HFFc6 (cell line): Measurements from ENCODE around the gene GLIS1. TPM values are rescaled to one million over a fixed set of nuclear protein-coding genes. Genes with fewer than 3 reads are reported as not detected.

ENCODE experiments used
- DNase-seq: peaks from one replicate; pipeline ENCODE4 v3.0.0-alpha.2; 2018
- H3K27ac Mint-ChIP-seq: 2 replicates; pipeline ENCODE4 v1.8.0; 2020; ENCODE audit warnings: mild to moderate bottlenecking, mixed read lengths
- H3K27me3 Mint-ChIP-seq: 2 replicates; pipeline ENCODE4 v1.8.0; 2021; ENCODE audit warnings: mild to moderate bottlenecking, moderate library complexity, mixed read lengths; ENCODE audit not compliant: insufficient read depth
- H3K36me3 Mint-ChIP-seq: 2 replicates; pipeline ENCODE4 v1.8.0; 2021; ENCODE audit warnings: low read depth, mixed read lengths
- H3K4me1 Mint-ChIP-seq: 2 replicates; pipeline ENCODE4 v1.8.0; 2020; ENCODE audit warnings: low read depth, mixed read lengths
- H3K4me3 Mint-ChIP-seq: 2 replicates; pipeline ENCODE4 v1.8.0; 2020; ENCODE audit warnings: mild to moderate bottlenecking, moderate library complexity, mixed read lengths
- H3K9me3 Mint-ChIP-seq: 2 replicates; pipeline ENCODE4 v1.8.0; 2020; ENCODE audit warnings: mild to moderate bottlenecking, mixed read lengths
- CTCF ChIP-seq: fragments of 200-600 bp; sonication (generic); IDR thresholded peaks from 2 replicates; pipeline ENCODE4 v1.5.0; 2021; ENCODE audit warnings: antibody characterized with exemption, mild to moderate bottlenecking
- total RNA-seq, 6 experiments: library from RNA; stranded (reverse); fragmentation: NEBNext Ultra II Directional; extraction: Animal tissue kit (Norgen Biotek cat#: 25700); gene quantifications; 2 replicates in 1 of 6; 3 replicates in 5 of 6; pipeline ENCODE4 v1.2.3, GENCODE V29; 2021

GLIS1 gene
- total RNA-seq, 6 experiments from 2014 or later: 1.1 to 1.9 (median 1.2) TPM

- peaks cover 10% of the 10 kb centered on the region; the same call in 1 of the 2 replicates for H3K4me1 Mint-ChIP-seq
- DNase-seq: no peak
- no peak for TF ChIP-seq CTCF
- H3K36me3 Mint-ChIP-seq: no peaks in the 10 kb centered on the region; the same call in 1 of the 2 replicates
- no peak overlapping the region for H3K4me3 Mint-ChIP-seq
- no peaks in the 10 kb centered on the region for H3K9me3 Mint-ChIP-seq
- H3K27me3 Mint-ChIP-seq: peaks cover 21% of the 10 kb centered on the region
- no peak overlapping the region for H3K27ac Mint-ChIP-seq
Observed at GRCh38 chr1:53519421-53519820, 219.5 kb downstream of the GLIS1 start.

- TF ChIP-seq CTCF: no peak
- H3K27ac Mint-ChIP-seq: no peak overlapping the region
- no peak for DNase-seq
- H3K27me3 Mint-ChIP-seq: peaks cover 21% of the 10 kb centered on the region
- H3K36me3 Mint-ChIP-seq: no peaks in the 10 kb centered on the region; the same call in 1 of the 2 replicates
- H3K9me3 Mint-ChIP-seq: no peaks in the 10 kb centered on the region
- no peak overlapping the region for H3K4me3 Mint-ChIP-seq
- peaks cover 10% of the 10 kb centered on the region; the same call in 1 of the 2 replicates for H3K4me1 Mint-ChIP-seq
Observed at GRCh38 chr1:53518775-53519174, 220.2 kb downstream of the GLIS1 start.

- Mint-ChIP-seq H3K36me3 (no peaks in the 10 kb centered on the region; the same call in 1 of the 2 replicates), H3K4me1 (peaks cover 10% of the 10 kb centered on the region; the same call in 1 of the 2 replicates), H3K27ac (no peak overlapping the region), H3K9me3 (no peaks in the 10 kb centered on the region), H3K27me3 (peaks cover 18% of the 10 kb centered on the region), H3K4me3 (no peak overlapping the region)
- DNase-seq: no peak
- TF ChIP-seq CTCF: no peak
Observed at GRCh38 chr1:53517821-53518352, 221.1 kb downstream of the GLIS1 start.

GRCh38 chr1:53517109-53517508 lies 221.9 kb downstream of the GLIS1 start:
- H3K4me3 Mint-ChIP-seq: no peak overlapping the region
- no peak overlapping the region for H3K27ac Mint-ChIP-seq
- DNase-seq: no peak
- H3K36me3 Mint-ChIP-seq: no peaks in the 10 kb centered on the region; the same call in 1 of the 2 replicates
- peaks cover 12% of the 10 kb centered on the region for H3K4me1 Mint-ChIP-seq
- TF ChIP-seq CTCF: no peak
- peaks cover 17% of the 10 kb centered on the region for H3K27me3 Mint-ChIP-seq
- H3K9me3 Mint-ChIP-seq: no peaks in the 10 kb centered on the region

- DNase-seq: no peak
- Mint-ChIP-seq H3K36me3 (no peaks in the 10 kb centered on the region; the same call in 1 of the 2 replicates), H3K4me3 (no peak overlapping the region)
Observed at GRCh38 chr1:53516181-53516580, 222.8 kb downstream of the GLIS1 start.

More at GRCh38 chr1:53516181-53516580, 222.8 kb downstream of the GLIS1 start:
- peaks cover 12% of the 10 kb centered on the region for H3K27me3 Mint-ChIP-seq
- H3K9me3 Mint-ChIP-seq: no peaks in the 10 kb centered on the region
- H3K27ac Mint-ChIP-seq: no peak overlapping the region
- no peak for TF ChIP-seq CTCF
- peaks cover 18% of the 10 kb centered on the region for H3K4me1 Mint-ChIP-seq
